Measurements from ENCODE around the gene NUDT14.

DNA sequence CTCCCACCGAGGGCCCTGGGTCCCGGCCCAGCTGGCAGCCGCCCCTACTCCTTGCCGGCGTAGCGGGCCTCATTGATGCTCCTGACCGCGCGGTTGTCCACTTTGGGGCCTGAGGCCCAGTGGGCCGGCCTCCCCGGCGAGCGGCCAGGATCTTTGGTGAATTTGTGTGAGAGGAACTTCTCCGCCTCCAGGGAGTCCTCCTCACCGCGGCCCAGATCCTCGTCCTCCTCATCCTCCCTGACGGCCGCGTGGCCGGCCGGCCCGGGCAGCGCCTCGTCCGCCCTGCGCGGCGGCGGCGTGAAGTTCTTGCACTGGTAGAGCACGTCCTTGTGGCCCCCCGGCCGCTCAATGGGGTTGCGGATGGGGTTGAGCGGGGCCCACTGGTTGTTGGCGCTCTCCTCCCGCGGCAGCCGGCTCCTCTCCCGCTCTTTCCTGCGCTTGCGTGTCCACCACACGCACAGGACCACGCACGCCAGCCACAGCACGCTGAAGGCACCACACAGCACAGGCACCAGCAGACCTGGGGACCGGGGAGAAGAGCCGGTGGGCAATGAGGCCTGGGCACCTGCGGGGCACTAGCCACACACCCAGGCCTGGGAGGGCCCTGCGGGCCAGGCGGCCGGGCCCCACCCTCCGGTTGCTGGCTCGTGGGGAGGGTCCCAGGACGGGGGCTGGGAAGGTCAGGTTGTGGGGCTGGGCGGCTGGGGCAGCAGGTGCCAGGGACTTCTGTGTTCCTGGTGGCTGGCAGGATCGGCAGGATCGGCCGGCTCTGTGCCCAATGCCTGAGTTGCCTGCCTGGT lies 38.3 kb downstream of the NUDT14 start:
- TF ChIP-seq, protein P1, sequence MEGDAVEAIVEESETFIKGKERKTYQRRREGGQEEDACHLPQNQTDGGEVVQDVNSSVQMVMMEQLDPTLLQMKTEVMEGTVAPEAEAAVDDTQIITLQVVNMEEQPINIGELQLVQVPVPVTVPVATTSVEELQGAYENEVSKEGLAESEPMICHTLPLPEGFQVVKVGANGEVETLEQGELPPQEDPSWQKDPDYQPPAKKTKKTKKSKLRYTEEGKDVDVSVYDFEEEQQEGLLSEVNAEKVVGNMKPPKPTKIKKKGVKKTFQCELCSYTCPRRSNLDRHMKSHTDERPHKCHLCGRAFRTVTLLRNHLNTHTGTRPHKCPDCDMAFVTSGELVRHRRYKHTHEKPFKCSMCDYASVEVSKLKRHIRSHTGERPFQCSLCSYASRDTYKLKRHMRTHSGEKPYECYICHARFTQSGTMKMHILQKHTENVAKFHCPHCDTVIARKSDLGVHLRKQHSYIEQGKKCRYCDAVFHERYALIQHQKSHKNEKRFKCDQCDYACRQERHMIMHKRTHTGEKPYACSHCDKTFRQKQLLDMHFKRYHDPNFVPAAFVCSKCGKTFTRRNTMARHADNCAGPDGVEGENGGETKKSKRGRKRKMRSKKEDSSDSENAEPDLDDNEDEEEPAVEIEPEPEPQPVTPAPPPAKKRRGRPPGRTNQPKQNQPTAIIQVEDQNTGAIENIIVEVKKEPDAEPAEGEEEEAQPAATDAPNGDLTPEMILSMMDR (IDR thresholded peaks at IDR 0.05) = no peak
- no peak for TF ChIP-seq POLR2A (IDR thresholded peaks at IDR 0.05)
